ENCODE results near the gene PIK3CD.

Gene PIK3CD

GRCh38 chr1:9719978-9720722 is 68.6 kb downstream of the PIK3CD start:
- DNase-seq = no peak

- DNase-seq = no peak
Measured at GRCh38 chr1:9720785-9721605, 69.5 kb downstream of the PIK3CD start.

- DNase-seq = peak in 3 of 14 donors; percentile 6 to 41 (median 25)
Measured at GRCh38 chr1:9721606-9722377, 70.3 kb downstream of the PIK3CD start.

- no peak for DNase-seq
Measured at GRCh38 chr1:9722378-9722749, 70.8 kb downstream of the PIK3CD start.

GRCh38 chr1:9723068-9723805 is 71.7 kb downstream of the PIK3CD start:
- DNase-seq = no peak

GRCh38 chr1:9723926-9724325 is 72.4 kb downstream of the PIK3CD start:
- DNase-seq = no peak

GRCh38 chr1:9724706-9725476 is 73.4 kb downstream of the PIK3CD start:
- DNase-seq = peak in 2 of 14 donors; percentile 4 to 25

GRCh38 chr1:9726406-9726805 is 74.9 kb downstream of the PIK3CD start:
- DNase-seq = no peak

- DNase-seq = no peak
Measured at GRCh38 chr1:9726905-9727595, 75.5 kb downstream of the PIK3CD start.

GRCh38 chr1:9728451-9729295 is 77.1 kb downstream of the PIK3CD start:
- peak in 1 of 14 donors; percentile 42 for DNase-seq

GRCh38 chr1:9729523-9729922 is 78.0 kb downstream of the PIK3CD start:
- no peak for DNase-seq

GRCh38 chr1:9730096-9730901 is 78.8 kb downstream of the PIK3CD start:
- peak in 9 of 14 donors; percentile 16 to 50 (median 37) for DNase-seq

GRCh38 chr1:9731051-9731537 is 79.6 kb downstream of the PIK3CD start:
- DNase-seq = no peak

- DNase-seq = no peak
Measured at GRCh38 chr1:9731561-9731960, 80.0 kb downstream of the PIK3CD start.

- DNase-seq = no peak
Measured at GRCh38 chr1:9732123-9732971, 80.8 kb downstream of the PIK3CD start.

GRCh38 chr1:9733160-9733789 is 81.7 kb downstream of the PIK3CD start:
- no peak for DNase-seq

GRCh38 chr1:9735800-9736199 is 84.3 kb downstream of the PIK3CD start:
- DNase-seq = no peak

Data from C1 segment of cervical spinal cord (tissue), 14 donors.